ENCODE measurements around the gene GPC1.
"Not testable (repeated sequence)": the region's sequence is repeated elsewhere in the genome, so short reads cannot be mapped to it uniquely, and the experiment has no call there.

The GPC1 gene

DNA sequence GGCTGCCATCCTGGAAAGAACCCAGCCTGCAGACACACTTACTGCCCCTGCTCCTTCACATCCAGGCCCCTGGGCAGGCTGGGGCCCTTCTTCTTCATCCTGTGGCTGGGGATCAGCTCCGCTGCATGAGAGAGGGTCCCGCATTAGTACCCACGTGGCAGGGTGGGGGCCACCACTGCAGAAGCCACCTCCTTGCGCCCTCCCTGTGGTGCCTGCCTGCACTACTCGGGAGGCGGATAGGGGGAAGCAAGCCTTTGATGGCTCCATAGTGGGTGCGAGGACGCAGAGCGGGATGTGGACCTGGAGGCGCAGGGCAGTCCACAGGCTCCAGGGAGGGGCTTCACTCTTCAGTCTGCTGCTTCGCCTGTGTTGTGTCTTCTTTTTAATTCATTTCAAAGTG lies 46.7 kb downstream of the GPC1 start:
- no peak for DNase-seq (ENCODE audit: insufficient read length, low spot score)
- FAIRE-seq: no peak

DNA sequence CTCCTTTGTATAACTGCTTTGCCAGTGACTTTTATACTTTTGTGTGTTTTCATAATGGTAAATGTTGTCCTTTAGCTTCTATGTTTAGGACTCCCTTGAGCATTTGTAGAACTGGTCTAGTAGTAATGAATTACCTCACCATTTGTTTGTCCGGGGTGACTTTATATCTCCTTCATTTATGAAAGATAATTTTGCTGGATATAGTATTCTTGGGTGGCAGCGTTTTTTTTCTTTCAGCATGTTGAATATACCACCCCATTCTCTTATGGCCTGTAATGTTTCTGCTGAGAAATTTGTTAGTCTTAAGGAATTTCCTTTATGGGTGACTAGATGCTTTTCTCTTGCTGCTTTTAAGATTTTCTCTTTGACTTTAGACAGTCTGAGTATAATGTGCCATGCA lies 56.0 kb downstream of the GPC1 start:
- DNase-seq (ENCODE audit: insufficient read length, low spot score): no peak
- FAIRE-seq: no peak

DNA sequence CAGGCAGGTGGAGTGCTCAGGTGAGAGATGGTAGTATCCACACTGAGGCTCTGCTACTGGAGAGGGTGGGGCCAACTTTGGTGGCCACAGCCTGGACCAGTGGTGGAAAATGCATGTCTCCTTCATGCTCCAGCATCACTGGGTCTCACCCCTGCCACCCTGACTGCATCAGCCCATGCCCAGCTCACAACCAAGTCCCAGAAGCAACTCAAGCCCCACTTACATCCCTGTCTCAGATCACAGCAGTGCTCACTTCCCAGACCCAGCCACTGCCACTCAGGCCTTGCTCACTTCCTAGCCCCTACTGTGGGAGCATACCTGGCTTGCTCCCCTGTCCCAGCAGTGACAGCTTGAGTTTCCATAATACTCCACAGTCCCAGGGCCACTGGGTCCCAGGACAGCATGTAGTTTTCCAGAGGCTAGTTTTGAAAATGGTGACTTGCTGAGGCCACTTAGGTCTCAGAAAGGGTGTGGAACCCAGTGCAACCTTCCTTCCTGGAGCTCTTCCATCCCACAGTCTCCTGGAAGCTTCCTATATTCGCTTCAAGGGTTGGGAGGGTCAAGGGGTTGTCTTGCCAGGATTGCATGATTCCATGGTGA lies 58.8 kb downstream of the GPC1 start:
- no peak for FAIRE-seq
- no peak for DNase-seq (ENCODE audit: insufficient read length, low spot score)

- not testable (repeated sequence) for FAIRE-seq; DNase-seq (ENCODE audit: insufficient read length, low spot score)
Measured at GRCh38 chr2:240494942-240495341, 59.5 kb downstream of the GPC1 start.

- not testable (repeated sequence) for DNase-seq (ENCODE audit: insufficient read length, low spot score); FAIRE-seq
Measured at GRCh38 chr2:240497082-240497481, 61.6 kb downstream of the GPC1 start.

DNA sequence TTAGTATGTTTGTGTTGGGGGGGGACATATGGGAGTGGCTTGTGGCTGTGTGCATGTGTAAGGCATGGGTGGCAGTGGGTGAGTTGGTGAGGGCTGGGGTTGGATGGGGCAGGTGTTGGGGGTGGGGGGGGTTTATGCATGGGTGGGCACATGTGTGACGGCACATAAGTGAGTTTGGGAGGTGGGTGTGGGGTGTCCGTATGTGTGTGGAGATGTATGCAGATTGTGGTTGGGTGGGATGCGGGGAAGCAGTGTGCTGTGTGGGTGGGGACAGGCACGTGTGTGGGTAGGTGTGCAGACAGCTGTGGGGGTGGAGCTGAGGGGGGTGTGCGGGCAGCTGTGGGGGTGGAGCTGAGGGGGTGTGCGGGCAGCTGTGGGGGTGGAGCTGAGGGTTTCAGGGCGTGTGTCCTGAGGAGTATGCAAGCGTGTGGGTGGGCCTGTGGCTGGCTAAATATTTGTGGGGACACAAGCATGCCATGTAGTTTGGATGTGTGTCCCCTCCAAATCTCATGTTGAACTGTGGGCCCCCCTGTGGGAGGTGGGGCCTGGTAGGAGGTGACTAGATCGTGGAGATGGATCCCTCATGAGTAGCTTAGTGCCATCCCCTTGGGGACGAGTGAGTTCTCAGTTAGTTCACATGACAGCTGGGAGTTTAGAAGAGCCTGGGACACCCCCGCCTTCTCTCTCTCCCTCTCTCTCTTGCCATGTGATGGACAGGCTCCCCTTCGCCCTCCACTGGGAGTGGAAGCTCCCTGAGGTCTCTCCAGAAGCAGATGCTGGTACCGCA lies 62.9 kb downstream of the GPC1 start:
- no peak for DNase-seq (ENCODE audit: insufficient read length, low spot score)
- no peak for FAIRE-seq

DNA sequence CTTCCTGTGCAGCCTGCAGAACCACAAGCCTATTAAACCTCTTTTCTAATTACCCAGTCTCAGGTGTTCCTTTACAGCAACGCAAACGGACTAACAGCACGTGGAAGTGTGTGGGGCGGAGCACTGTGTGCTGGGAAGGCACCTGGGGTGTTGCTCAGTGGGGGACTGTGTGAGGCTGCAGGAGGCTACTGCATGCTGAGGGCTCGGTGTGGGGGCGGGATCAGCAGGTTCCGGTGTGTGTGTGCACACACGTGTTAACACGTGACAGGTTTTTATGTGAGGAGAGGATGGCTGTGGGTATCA lies 63.4 kb downstream of the GPC1 start:
- FAIRE-seq (no peak), DNase-seq (ENCODE audit: insufficient read length, low spot score) (no peak)

- no peak for DNase-seq (ENCODE audit: insufficient read length, low spot score)
- FAIRE-seq: no peak
Measured at GRCh38 chr2:240499309-240500301, 64.1 kb downstream of the GPC1 start.

- FAIRE-seq (no peak), DNase-seq (ENCODE audit: insufficient read length, low spot score) (no peak)
Measured at GRCh38 chr2:240500561-240501423, 65.3 kb downstream of the GPC1 start.

DNA sequence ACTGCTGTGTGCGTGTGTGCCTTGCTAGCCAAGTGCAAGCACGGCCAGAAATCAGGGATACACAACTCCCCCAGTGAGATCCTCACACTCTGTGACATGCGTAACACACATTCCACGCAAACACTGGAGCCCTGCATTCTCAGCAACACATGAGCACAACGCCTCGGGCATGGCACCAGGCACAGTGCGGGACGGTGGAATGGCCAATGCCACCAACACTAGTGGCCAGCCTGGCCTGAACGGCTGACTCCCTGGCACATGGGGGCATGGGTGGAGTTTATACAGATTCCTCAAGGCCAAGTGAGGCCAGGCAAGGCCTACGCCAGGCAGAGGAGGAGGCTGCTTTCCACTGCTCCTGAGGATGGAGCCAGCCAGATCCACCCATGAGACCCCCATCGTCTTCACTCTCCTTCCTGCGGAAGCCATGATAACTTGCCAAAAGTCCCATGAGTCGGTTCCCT lies 66.1 kb downstream of the GPC1 start:
- DNase-seq (ENCODE audit: insufficient read length, low spot score) (no peak), FAIRE-seq (no peak)

DNA sequence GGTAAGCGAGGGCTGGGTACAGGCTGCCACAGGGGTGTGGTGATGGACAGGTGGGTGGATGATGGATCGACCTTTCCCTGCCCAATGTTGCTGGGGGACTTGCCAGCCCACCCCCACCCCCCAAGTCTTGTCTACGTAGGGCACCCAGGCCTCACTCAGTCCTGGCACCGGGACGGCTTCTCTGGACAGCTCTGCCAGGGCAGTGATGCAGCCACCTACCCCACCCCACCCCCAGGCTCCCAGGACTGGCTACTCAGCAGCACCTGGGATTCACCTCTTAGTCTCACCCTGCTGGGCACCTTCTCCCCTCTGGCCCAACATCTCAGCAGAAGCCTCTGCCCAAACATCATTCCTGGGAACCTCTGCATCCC lies 66.6 kb downstream of the GPC1 start:
- DNase-seq (ENCODE audit: insufficient read length, low spot score): no peak
- no peak for FAIRE-seq

- FAIRE-seq (no peak), DNase-seq (ENCODE audit: insufficient read length, low spot score) (no peak)
Measured at GRCh38 chr2:240502430-240503121, 67.1 kb downstream of the GPC1 start.

DNA sequence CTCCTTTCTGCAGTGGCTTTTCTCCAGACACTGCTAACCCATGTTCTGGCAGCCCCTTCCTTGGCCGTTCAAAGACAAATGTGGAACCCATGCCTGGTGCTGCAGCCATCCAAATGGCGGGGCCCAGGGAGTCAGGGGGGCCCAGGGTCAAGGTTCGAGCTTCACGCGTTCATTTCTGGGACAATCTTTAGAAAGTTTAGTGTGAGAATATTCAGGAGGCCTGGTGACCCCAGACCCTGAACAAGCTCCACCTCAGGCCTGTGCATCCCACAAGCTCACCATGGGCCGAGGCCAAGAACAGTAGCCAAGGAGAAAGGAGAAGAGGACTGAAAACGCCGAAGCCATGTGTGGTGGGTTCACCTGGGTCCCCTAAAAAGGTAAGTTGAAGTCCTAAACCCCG lies 67.9 kb downstream of the GPC1 start:
- DNase-seq (ENCODE audit: insufficient read length, low spot score) (no peak), FAIRE-seq (no peak)

DNA sequence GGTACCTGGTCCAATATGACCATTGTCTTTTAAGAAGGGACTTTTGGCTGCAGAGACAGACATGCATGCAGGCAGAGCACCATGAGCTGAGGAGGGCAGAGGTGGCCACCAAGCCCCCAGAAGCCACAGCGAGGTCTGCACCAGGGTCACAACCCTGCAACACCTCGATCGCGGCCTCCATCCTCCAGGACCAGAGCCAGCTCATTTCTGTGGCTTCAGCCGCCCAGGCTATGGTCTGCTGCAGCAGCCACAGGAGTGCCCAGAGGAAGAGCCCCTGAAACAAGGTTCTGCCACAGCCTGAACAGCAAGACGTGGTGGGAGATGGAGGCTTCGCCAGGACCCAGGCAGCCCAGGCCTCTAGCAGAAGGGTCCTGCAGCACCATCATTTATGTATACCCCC lies 68.4 kb downstream of the GPC1 start:
- no peak for DNase-seq (ENCODE audit: insufficient read length, low spot score)
- FAIRE-seq: no peak

GRCh38 chr2:240505910-240506309 lies 70.4 kb downstream of the GPC1 start:
- DNase-seq (ENCODE audit: insufficient read length, low spot score) (no peak), FAIRE-seq (no peak)

DNA sequence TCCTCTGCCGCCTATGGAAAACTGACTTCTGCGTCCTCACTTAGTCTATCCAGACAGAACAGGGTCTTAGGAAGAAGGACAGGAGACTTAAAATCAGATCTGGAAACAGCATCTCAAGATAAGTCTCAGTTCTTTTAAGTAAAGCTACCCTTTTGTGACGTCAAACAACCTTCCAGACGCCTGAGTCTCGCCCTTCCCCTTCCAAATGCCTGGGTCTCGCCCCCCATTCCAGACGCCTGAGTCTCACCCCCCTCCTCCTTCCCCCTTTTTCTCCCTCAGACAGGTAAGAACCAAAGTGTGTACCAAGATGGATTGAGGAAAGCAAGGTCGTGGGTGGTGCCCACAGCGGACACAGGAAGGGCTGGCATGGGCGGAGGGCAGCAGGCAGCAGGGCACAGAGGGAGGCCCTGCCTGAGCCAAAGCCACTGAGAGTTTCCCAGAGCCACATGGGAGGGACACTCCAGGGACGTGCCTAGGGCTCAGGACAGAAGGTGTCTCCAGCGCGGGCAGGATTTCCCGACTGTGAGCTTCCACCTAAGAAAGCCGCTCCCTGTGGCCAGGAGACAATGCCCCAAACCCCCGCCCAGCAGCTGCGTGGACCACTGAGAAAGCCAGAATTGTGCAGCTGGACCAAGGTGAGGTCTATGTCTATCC lies 71.1 kb downstream of the GPC1 start:
- DNase-seq (ENCODE audit: insufficient read length, low spot score) (no peak), FAIRE-seq (no peak)

DNA sequence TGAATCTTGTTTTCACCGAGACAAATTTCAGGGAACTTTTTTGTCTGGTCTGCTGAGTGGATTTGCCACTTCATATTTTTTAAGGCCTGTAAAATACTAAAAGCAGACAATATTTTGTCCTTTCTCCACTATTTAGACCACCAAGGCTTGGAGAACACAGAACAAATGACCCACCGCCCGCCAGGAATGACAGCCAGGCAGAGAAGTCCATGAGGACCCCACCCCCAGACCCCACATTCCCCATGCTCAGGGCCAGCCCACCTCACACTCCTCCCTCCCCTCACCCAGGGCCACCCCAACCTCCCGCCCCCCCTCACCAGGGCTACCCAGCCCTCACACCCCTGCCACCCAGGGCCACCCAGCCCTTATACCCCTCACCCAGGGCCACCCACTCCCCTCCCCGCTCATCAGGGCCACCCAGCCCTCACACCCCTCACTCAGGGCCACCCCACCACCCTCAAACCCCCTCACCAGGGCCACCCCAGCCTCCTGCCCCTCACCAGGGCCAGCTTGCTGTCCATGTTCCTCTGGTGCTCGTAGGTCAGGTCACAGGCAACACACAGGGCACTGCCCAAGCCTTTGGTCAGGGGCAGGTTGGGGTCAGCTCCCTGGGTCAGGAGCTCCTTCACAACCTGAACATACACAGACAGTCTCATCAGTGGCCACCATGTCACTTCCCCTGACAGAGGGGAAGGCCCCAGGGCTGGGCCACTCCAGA lies 71.8 kb downstream of the GPC1 start:
- DNase-seq (ENCODE audit: insufficient read length, low spot score) (no peak), FAIRE-seq (no peak)

DNA sequence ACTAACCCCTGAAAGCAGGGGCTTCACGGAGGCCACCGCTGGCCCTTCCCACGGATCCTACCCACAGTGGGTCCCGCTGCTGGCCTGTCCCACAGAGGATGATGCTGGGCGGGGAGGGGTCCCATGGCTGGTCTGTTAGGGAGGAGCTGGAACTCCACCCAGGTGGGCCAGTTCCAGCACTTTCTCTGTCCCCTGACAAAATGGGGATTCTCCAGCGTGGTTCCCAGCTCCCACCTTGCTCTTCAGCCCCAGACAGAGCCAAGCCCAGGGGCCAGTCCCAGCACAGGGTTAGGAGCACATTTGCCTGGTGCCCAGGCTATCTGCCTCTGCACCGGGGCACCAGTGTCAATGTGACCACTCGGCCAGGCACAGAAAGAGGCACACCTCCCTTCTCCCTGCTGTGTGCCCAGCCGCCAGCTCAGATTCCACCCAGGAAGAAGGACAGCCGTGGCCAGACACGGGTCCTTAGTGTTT lies 72.4 kb downstream of the GPC1 start:
- FAIRE-seq (no peak), DNase-seq (ENCODE audit: insufficient read length, low spot score) (no peak)

Measured in GM19239 (cell line).